GM12878 (cell line): ENCODE measurements around the gene IFNB1. TPM values are rescaled to one million over a fixed set of nuclear protein-coding genes. Genes with fewer than 3 reads are reported as not detected.

Source experiments
- ATAC-seq: fragments of 200-7000 bp; cut with Tn5 transposase; 3 replicates; pipeline ENCODE4 v1.9.1; 2020; ENCODE audit warnings: mild to moderate bottlenecking, moderate library complexity
- BruUV-seq: library from RNA; stranded (reverse); fragments of 400-500 nt; replicated peaks from 2 replicates; lab custom pipeline; 2021; lab: Mats Ljungman, UMichigan
- CTCF ChIA-PET: fragments of 300-600 bp; sonication (Branson Sonifier 250); formaldehyde crosslinking; extraction: SDS; loops from one replicate; lab custom pipeline; 2021; ENCODE audit warnings: inconsistent platforms; lab: Yijun Ruan, JAX
- POLR2A ChIA-PET: fragments of 350-600 bp; formaldehyde crosslinking; extraction: SDS; loops from one replicate; lab custom pipeline; 2021; ENCODE audit warnings: inconsistent platforms; lab: Charles Lee
- RAD21 ChIA-PET: fragments of 300-600 bp; sonication (Branson Sonifier 250); formaldehyde crosslinking; loops from one replicate; lab custom pipeline; 2023; ENCODE audit warnings: antibody characterized with exemption; ENCODE audit not compliant: unreplicated experiment; lab: Charles Lee
- SMC1A ChIA-PET: fragments of 300-600 bp; sonication (Branson Sonifier 250); formaldehyde crosslinking; loops from one replicate; lab custom pipeline; 2023; ENCODE audit not compliant: unreplicated experiment, uncharacterized antibody; lab: Charles Lee
- DNase-seq: peaks from one replicate; pipeline ENCODE4 v3.0.0-alpha.2; 2011; ENCODE audit warnings: low read depth, low spot score
- FAIRE-seq: peaks from 3 replicates; lab custom pipeline; 2011; peaks lifted over from hg19 to GRCh38; lab: Jason Lieb, UNC
- H2AFZ ChIP-seq: 2 replicates; pipeline ENCODE4 v1.6.0; 2011; ENCODE audit warnings: low read depth, low read length, control low read depth; ENCODE audit not compliant: control insufficient read depth
- H3K27ac ChIP-seq: 2 replicates; pipeline ENCODE4 v1.5.1; 2011; ENCODE audit warnings: control low read depth; ENCODE audit not compliant: control insufficient read depth, insufficient read depth
- H3K27me3 ChIP-seq, 2 experiments: replicated peaks in 1 of 2; 2 replicates each; pipeline versions ENCODE4 v1.6.0 to v1.6.1; 2011; ENCODE audit warnings: low read length in 1 of 2; ENCODE audit not compliant: control insufficient read depth in 2 of 2, insufficient read depth in 2 of 2
- H3K36me3 ChIP-seq, 2 experiments: 2 replicates each; pipeline ENCODE4 v1.5.1; 2011; ENCODE audit warnings: low read length in 1 of 2; ENCODE audit not compliant: control insufficient read depth in 2 of 2, insufficient read depth in 2 of 2
- H3K4me1 ChIP-seq: 2 replicates; pipeline ENCODE4 v1.6.1; 2011; ENCODE audit warnings: mild to moderate bottlenecking, low read length, moderate library complexity, mixed read lengths; ENCODE audit not compliant: control insufficient read depth, insufficient read depth
- H3K4me2 ChIP-seq: 2 replicates; pipeline ENCODE4 v1.6.0; 2011; ENCODE audit warnings: control low read depth; ENCODE audit not compliant: control insufficient read depth, insufficient read depth
- H3K4me3 ChIP-seq: fragments of 200-600 bp; sonication (generic); 2 replicates; pipeline ENCODE4 v1.5.1; 2016
- H3K79me2 ChIP-seq: 2 replicates; pipeline ENCODE4 v1.6.0; 2011; ENCODE audit warnings: low read length; ENCODE audit not compliant: control insufficient read depth, insufficient read depth
- H3K9ac ChIP-seq: 2 replicates; pipeline ENCODE4 v1.8.0; 2011; ENCODE audit warnings: low read length, control low read depth, mixed read lengths; ENCODE audit not compliant: control insufficient read depth, insufficient read depth
- H3K9me3 ChIP-seq: replicated peaks from 3 replicates; pipeline ENCODE4 v1.5.1; 2011; ENCODE audit warnings: mild to moderate bottlenecking, low read length; ENCODE audit not compliant: control insufficient read depth, insufficient read depth
- H4K20me1 ChIP-seq: 2 replicates; pipeline ENCODE4 v1.6.0; 2011; ENCODE audit not compliant: control insufficient read depth, insufficient read depth
- BHLHE40 ChIP-seq, 2 experiments: fragments of 450-650 bp in 1 of 2; IDR thresholded peaks; 2 replicates each; pipeline ENCODE4 v1.6.1; 2011 to 2017; ENCODE audit warnings: low read depth in 2 of 2, borderline replicate concordance in 1 of 2, improper control_type of control experiment in 1 of 2, low read length in 1 of 2, mild to moderate bottlenecking in 1 of 2
- CBFB ChIP-seq: IDR thresholded peaks from 2 replicates; pipeline ENCODE4 v1.6.1; 2016; ENCODE audit warnings: antibody characterized with exemption, low read depth
- ETV6 ChIP-seq, 2 experiments: fragments of 450-650 bp in 1 of 2; IDR thresholded peaks in 1 of 2; conservative IDR thresholded peaks in 1 of 2; 2 replicates each; pipeline ENCODE4 v1.6.1; 2014; ENCODE audit warnings: antibody characterized with exemption in 1 of 2, borderline replicate concordance in 1 of 2, low read depth in 1 of 2, mild to moderate bottlenecking in 1 of 2, moderate library complexity in 1 of 2
- HCFC1 ChIP-seq: fragments of 150-350 bp; IDR thresholded peaks from 2 replicates; pipeline ENCODE4 v1.6.1; 2014; ENCODE audit warnings: low read length
- IKZF1 ChIP-seq: fragments of 450-650 bp; conservative IDR thresholded peaks from 2 replicates; pipeline ENCODE4 v1.6.1; 2017; ENCODE audit warnings: antibody characterized with exemption, mild to moderate bottlenecking
- IKZF2 ChIP-seq, 2 experiments: fragments of 450-650 bp; IDR thresholded peaks; 2 replicates each; pipeline ENCODE4 v1.6.1; 2017; ENCODE audit warnings: mild to moderate bottlenecking in 2 of 2, moderate library complexity in 2 of 2
- KAT2A ChIP-seq: conservative IDR thresholded peaks from 2 replicates; pipeline ENCODE4 v1.6.1; 2011; ENCODE audit warnings: low read depth, low read length; ENCODE audit not compliant: control insufficient read depth
- NFXL1 ChIP-seq: fragments of 450-650 bp; IDR thresholded peaks from 2 replicates; pipeline ENCODE4 v1.6.1; 2017; ENCODE audit warnings: antibody characterized with exemption, mild to moderate bottlenecking, borderline replicate concordance
- RB1 ChIP-seq: fragments of 450-650 bp; formaldehyde crosslinking; IDR thresholded peaks from 2 replicates; pipeline ENCODE4 v1.6.1; 2017; ENCODE audit warnings: mild to moderate bottlenecking, borderline replicate concordance
- RUNX3 ChIP-seq: IDR thresholded peaks from 2 replicates; pipeline ENCODE4 v1.6.1; 2012; ENCODE audit warnings: low read length, inconsistent platforms
- TCF12 ChIP-seq: IDR thresholded peaks from 2 replicates; pipeline ENCODE4 v1.6.1; 2011; ENCODE audit warnings: low read depth, mild to moderate bottlenecking, low read length
- TCF3 ChIP-seq: IDR thresholded peaks from 2 replicates; pipeline ENCODE4 v1.6.1; 2012; ENCODE audit warnings: low read depth, mild to moderate bottlenecking, low read length, borderline replicate concordance; ENCODE audit not compliant: insufficient read depth
- WGBS: methylation state at CpG from one replicate; pipeline ENCODE4 v1.1.6; 2016; ENCODE audit warnings: low lambda C conversion rate; ENCODE audit not compliant: insufficient replicate concordance, insufficient coverage; ENCODE audit errors: missing lambda C conversion rate; 5-methylcytosine and 5-hydroxymethylcytosine counted together
- in situ Hi-C: fragments of 300-500 bp; cut with MboI; formaldehyde crosslinking; loops from 9 replicates; pipeline ENCODE4 v1.14.3; 2018; ENCODE audit warnings: mixed read lengths
- intact Hi-C: fragments of 100-400 bp; cut with micrococcal nuclease; formaldehyde crosslinking; loops from one replicate; pipeline ENCODE4 v1.14.2; 2022; ENCODE audit not compliant: unreplicated experiment
- polyA plus RNA-seq, 11 experiments: library from polyadenylated mRNA; depleted of rRNA in 4 of 11; unstranded in 6 of 11; stranded (reverse) in 5 of 11; fragments of >200 nt; fragmentation: Nextera tagmentation in 4 of 11; fragmentation: Illumina TruSeq in 1 of 11; extraction: Ambion mirVana in 4 of 11; extraction: Trizol in 1 of 11; gene quantifications; 1 replicate in 1 of 11; 2 replicates in 10 of 11; pipeline versions ENCODE4 v1.2.1 to v1.2.3, GENCODE V29; 2011 to 2016; ENCODE audit warnings: inconsistent platforms in 2 of 11, missing spikeins in 2 of 11, low read depth in 1 of 11
- total RNA-seq, 4 experiments: library from RNA; depleted of rRNA in 3 of 4; stranded (reverse); fragments of >200 nt in 3 of 4; fragmentation: Illumina TruSeq in 1 of 4; extraction: Trizol in 1 of 4; gene quantifications; 2 replicates each; pipeline versions ENCODE4 v1.2.1 to v1.2.3, GENCODE V29; 2013 to 2021
- TF ChIP-seq, protein P1 (sequence below), 3 experiments: IDR thresholded peaks in 2 of 3; conservative IDR thresholded peaks in 1 of 3; 2 replicates each; pipeline ENCODE4 v1.5.1; 2011; ENCODE audit warnings: low read depth in 3 of 3, low read length in 3 of 3, mild to moderate bottlenecking in 3 of 3, control low read depth in 2 of 3, moderate library complexity in 2 of 3, inconsistent platforms in 1 of 3, mixed read lengths in 1 of 3; ENCODE audit not compliant: control insufficient read depth in 2 of 3, insufficient read depth in 1 of 3; ENCODE audit errors: extremely low read depth in 1 of 3
- TF ChIP-seq, protein P2 (sequence below): IDR thresholded peaks from 2 replicates; pipeline ENCODE4 v1.6.1; 2011; ENCODE audit warnings: borderline replicate concordance, low read depth, mild to moderate bottlenecking, moderate library complexity, mixed read lengths, low read length; ENCODE audit not compliant: insufficient read depth; ENCODE audit errors: extremely low read length
- TF ChIP-seq, protein P3 (sequence below): fragments of 450-650 bp; IDR thresholded peaks from 2 replicates; pipeline ENCODE4 v1.6.1; 2018; ENCODE audit warnings: mild to moderate bottlenecking, low read depth, moderate library complexity; ENCODE audit not compliant: partially characterized antibody

Gene IFNB1
- total and polyA plus RNA-seq, 10 of the 15 experiments (the other 5 are each of a cell fraction or from before 2014, with no cell fraction given): 0.18 TPM; not detected in 9

DNA sequence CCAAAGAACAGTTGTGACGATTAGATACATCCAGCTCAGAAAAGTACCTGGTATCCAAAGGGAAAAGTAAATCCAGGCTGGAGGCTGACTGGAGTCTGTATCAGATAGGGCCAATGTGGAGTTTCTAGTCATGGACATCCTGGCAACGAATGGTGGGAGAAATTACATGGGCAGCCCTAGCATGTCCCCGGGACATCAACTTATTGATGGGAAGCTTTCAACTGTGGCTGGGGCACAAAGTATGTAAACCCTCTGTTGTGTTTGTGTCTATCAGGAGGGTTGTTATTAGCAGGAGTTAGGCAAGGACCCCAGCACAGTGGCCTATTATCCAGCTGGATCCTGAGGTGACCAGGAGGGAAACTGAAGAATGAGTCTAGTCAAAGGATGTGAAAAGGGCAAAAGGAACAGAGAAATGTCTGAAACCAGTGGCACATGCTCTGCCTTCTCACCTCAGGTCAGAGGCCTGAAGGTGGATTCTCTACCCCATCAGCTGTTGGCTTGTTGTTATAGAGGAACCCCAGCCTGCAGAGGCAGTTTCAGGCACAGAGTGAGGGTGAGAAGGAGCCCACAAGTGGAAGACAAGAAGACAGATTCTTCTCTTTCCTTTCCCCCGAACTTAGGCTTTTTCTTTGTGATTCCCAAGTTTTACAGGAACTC, 44.0 kb upstream of the IFNB1 start (continued):
- TF ChIP-seq ETV6 (conservative IDR thresholded peaks at IDR 0.05 in 1 of 2, IDR thresholded peaks at IDR 0.05 in 1 of 2; ENCODE audit: borderline replicate concordance in 1 of 2, low read depth in 1 of 2): no peak
- TF ChIP-seq RB1: no peak
- TF ChIP-seq, protein P1, sequence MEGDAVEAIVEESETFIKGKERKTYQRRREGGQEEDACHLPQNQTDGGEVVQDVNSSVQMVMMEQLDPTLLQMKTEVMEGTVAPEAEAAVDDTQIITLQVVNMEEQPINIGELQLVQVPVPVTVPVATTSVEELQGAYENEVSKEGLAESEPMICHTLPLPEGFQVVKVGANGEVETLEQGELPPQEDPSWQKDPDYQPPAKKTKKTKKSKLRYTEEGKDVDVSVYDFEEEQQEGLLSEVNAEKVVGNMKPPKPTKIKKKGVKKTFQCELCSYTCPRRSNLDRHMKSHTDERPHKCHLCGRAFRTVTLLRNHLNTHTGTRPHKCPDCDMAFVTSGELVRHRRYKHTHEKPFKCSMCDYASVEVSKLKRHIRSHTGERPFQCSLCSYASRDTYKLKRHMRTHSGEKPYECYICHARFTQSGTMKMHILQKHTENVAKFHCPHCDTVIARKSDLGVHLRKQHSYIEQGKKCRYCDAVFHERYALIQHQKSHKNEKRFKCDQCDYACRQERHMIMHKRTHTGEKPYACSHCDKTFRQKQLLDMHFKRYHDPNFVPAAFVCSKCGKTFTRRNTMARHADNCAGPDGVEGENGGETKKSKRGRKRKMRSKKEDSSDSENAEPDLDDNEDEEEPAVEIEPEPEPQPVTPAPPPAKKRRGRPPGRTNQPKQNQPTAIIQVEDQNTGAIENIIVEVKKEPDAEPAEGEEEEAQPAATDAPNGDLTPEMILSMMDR (IDR thresholded peaks at IDR 0.05 in 2 of 3, conservative IDR thresholded peaks at IDR 0.05 in 1 of 3; ENCODE audit: control insufficient read depth in 2 of 3, extremely low read depth in 1 of 3, insufficient read depth in 1 of 3, low read depth in 3 of 3, low read length in 3 of 3): no peak
- TF ChIP-seq BHLHE40 (IDR thresholded peaks at IDR 0.05; ENCODE audit: borderline replicate concordance in 1 of 2, low read depth in 2 of 2, low read length in 1 of 2): peak; percentile 81 to 90; a peak in 3 of 4 replicates

DNA sequence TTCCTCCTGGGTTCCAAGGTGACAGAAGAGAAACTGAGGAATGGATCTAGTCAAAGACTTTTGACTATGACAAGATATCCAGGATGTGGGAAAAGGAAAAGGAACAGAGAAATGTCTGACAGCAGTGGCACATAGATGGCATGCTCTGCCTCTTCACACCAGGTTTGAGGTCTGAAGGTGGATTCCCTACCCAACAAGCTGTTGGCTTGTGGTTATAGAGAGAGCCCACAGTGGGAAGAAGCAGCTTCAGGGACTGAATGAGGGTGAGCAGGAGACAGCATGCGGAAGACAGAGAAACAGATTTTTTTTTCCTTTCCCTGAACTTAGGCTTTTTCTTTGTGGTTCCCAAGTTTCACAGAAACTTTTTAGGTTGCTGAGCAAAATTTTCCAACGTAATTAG, 43.3 kb upstream of the IFNB1 start:
- ChIA-PET POLR2A (no interaction called here), CTCF (interaction anchor here (1.2 kb wide), 1 partner anchor 10 kb away, joined by 7 read pairs; no protein-coding TSS in a partner anchor), RAD21 (interaction anchor here (1.0 kb wide), 1 partner anchor 94 kb away, joined by 3 read pairs; no protein-coding TSS in a partner anchor), SMC1A (interaction anchor here (1.2 to 1.3 kb wide), 2 partner anchors 9 to 12 kb away, joined by 4 to 5 read pairs; no protein-coding TSS in a partner anchor)
- in situ Hi-C loops (loop anchor here (25.0 kb wide), 2 partner anchors 234 to 759 kb away; no protein-coding TSS in a partner anchor), intact Hi-C loops (no loop called here)
- DNase-seq (no peak), ATAC-seq (peak; percentile 73), FAIRE-seq (no peak)
- Histone ChIP-seq H3K4me2 (no peak overlapping the region), H2AFZ (no peak overlapping the region), H3K4me3 (no peak overlapping the region), H4K20me1 (no peaks in the 10 kb centered on the region), H3K79me2 (no peaks in the 10 kb centered on the region), H3K27ac (no peak overlapping the region), H3K9ac (no peak overlapping the region), H3K9me3 (no peaks in the 10 kb centered on the region), H3K4me1 (peaks cover 10% of the 10 kb centered on the region), H3K27me3 (no peaks in the 10 kb centered on the region), H3K36me3 (no peaks in the 10 kb centered on the region)
- BruUV-seq: no TSS peak
- 61% methylated on average over 2 of the region's 2 CpGs for WGBS
- TF ChIP-seq, protein P2, sequence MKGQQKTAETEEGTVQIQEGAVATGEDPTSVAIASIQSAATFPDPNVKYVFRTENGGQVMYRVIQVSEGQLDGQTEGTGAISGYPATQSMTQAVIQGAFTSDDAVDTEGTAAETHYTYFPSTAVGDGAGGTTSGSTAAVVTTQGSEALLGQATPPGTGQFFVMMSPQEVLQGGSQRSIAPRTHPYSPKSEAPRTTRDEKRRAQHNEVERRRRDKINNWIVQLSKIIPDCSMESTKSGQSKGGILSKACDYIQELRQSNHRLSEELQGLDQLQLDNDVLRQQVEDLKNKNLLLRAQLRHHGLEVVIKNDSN: no peak
- TF ChIP-seq IKZF1 (peak; percentile 54; the same call in 1 of the 2 replicates), TCF3 (0 out of 2 replicates have a peak, but pooled peaks have one; percentile 40), RUNX3 (peak; percentile 81), CBFB (no peak), KAT2A (no peak), IKZF2 (IDR thresholded peaks at IDR 0.05) (peak; percentile 51 to 60; a peak in 2 of 4 replicates), BHLHE40 (IDR thresholded peaks at IDR 0.05; ENCODE audit: borderline replicate concordance in 1 of 2, low read depth in 2 of 2, low read length in 1 of 2) (peak in 1 of 2 experiments; percentile 56; a peak in 1 of 4 replicates), HCFC1 (no peak), TCF12 (peak; percentile 79; the same call in 1 of the 2 replicates), NFXL1 (no peak)
- TF ChIP-seq, protein P3, sequence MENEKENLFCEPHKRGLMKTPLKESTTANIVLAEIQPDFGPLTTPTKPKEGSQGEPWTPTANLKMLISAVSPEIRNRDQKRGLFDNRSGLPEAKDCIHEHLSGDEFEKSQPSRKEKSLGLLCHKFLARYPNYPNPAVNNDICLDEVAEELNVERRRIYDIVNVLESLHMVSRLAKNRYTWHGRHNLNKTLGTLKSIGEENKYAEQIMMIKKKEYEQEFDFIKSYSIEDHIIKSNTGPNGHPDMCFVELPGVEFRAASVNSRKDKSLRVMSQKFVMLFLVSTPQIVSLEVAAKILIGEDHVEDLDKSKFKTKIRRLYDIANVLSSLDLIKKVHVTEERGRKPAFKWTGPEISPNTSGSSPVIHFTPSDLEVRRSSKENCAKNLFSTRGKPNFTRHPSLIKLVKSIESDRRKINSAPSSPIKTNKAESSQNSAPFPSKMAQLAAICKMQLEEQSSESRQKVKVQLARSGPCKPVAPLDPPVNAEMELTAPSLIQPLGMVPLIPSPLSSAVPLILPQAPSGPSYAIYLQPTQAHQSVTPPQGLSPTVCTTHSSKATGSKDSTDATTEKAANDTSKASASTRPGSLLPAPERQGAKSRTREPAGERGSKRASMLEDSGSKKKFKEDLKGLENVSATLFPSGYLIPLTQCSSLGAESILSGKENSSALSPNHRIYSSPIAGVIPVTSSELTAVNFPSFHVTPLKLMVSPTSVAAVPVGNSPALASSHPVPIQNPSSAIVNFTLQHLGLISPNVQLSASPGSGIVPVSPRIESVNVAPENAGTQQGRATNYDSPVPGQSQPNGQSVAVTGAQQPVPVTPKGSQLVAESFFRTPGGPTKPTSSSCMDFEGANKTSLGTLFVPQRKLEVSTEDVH: no peak
